ENCODE measurements around the gene PPFIBP1.

DNA sequence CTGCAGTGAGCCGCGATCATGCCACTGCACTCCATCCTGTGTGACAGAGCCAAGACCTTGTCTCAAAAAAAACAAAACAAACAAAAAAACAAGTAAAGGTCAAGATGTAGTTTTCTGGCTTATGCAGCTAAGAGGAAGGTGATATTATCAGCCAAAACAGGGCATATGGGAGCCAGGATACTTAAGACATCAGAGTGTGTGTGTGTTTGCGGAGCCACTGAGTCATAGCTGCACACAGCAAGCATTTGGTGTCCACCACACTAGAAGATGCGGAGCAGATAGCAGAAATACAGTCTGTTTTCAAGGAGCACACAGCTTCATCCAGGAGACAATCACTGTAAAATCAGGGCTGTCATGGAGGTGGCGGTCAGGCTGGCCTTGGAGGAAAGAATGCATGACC is 99.6 kb downstream of the PPFIBP1 start:
- TF ChIP-seq GATA3 (IDR thresholded peaks at IDR 0.05; ENCODE audit: low read depth, low read length) (no peak), GATA2 (IDR thresholded peaks at IDR 0.05; ENCODE audit: low read depth, low read length) (no peak)
